Measurements from ENCODE around the gene CARNS1.

CARNS1 gene

GRCh38 chr11:67405196-67405567, 10.3 kb upstream of the CARNS1 start:
- TF ChIP-seq CTCF (IDR thresholded peaks at IDR 0.05): no peak

GRCh38 chr11:67405688-67406339, 9.7 kb upstream of the CARNS1 start:
- H3K4me2 ChIP-seq (ENCODE audit: low read length): no peak overlapping the region
- TF ChIP-seq CTCF (IDR thresholded peaks at IDR 0.05): no peak
- H3K79me2 ChIP-seq: no peaks in the 10 kb centered on the region
- no peaks in the 10 kb centered on the region for H3K36me3 ChIP-seq (ENCODE audit: control insufficient read depth, insufficient read depth, low read length)
- H3K9me3 ChIP-seq (ENCODE audit: control insufficient read depth, low read length): no peaks in the 10 kb centered on the region
- H3K27me3 ChIP-seq (ENCODE audit: control insufficient read depth, insufficient read depth, low read length): no peaks in the 10 kb centered on the region
- H3K9ac ChIP-seq: no peak overlapping the region
- H3K27ac ChIP-seq: no peak overlapping the region
- H3K4me3 ChIP-seq (ENCODE audit: low read depth, low read length): no peak overlapping the region
- H2AFZ ChIP-seq: no peak overlapping the region
- no peaks in the 10 kb centered on the region for H3K4me1 ChIP-seq

More at GRCh38 chr11:67405196-67405567, 10.3 kb upstream of the CARNS1 start:
- no peak overlapping the region for H3K27ac ChIP-seq
- H3K79me2 ChIP-seq: no peaks in the 10 kb centered on the region
- H2AFZ ChIP-seq: no peak overlapping the region
- no peak overlapping the region for H3K4me3 ChIP-seq (ENCODE audit: low read depth, low read length)
- H3K9ac ChIP-seq: no peak overlapping the region
- no peaks in the 10 kb centered on the region for H3K36me3 ChIP-seq (ENCODE audit: control insufficient read depth, insufficient read depth, low read length)
- H3K4me2 ChIP-seq (ENCODE audit: low read length): no peak overlapping the region
- H3K4me1 ChIP-seq: no peaks in the 10 kb centered on the region
- no peaks in the 10 kb centered on the region for H3K27me3 ChIP-seq (ENCODE audit: control insufficient read depth, insufficient read depth, low read length)
- no peaks in the 10 kb centered on the region for H3K9me3 ChIP-seq (ENCODE audit: control insufficient read depth, low read length)

- Histone ChIP-seq H3K27ac (no peak overlapping the region), H3K9me3 (ENCODE audit: control insufficient read depth, low read length) (no peaks in the 10 kb centered on the region), H3K27me3 (ENCODE audit: control insufficient read depth, insufficient read depth, low read length) (no peaks in the 10 kb centered on the region), H3K9ac (no peak overlapping the region), H2AFZ (no peak overlapping the region), H3K79me2 (no peaks in the 10 kb centered on the region), H3K4me3 (ENCODE audit: low read depth, low read length) (no peak overlapping the region), H3K4me2 (ENCODE audit: low read length) (no peak overlapping the region), H3K36me3 (ENCODE audit: control insufficient read depth, insufficient read depth, low read length) (no peaks in the 10 kb centered on the region), H3K4me1 (no peaks in the 10 kb centered on the region)
- no peak for TF ChIP-seq CTCF (IDR thresholded peaks at IDR 0.05)
These were observed 9.0 kb upstream of the CARNS1 start for GRCh38 chr11:67406420-67406968.

GRCh38 chr11:67406969-67407687, 8.3 kb upstream of the CARNS1 start:
- H3K9me3 ChIP-seq (ENCODE audit: control insufficient read depth, low read length): no peaks in the 10 kb centered on the region
- TF ChIP-seq CTCF (IDR thresholded peaks at IDR 0.05): peak; percentile 11
- H3K36me3 ChIP-seq (ENCODE audit: control insufficient read depth, insufficient read depth, low read length): no peaks in the 10 kb centered on the region
- H3K4me3 ChIP-seq (ENCODE audit: low read depth, low read length): no peak overlapping the region
- H3K27me3 ChIP-seq (ENCODE audit: control insufficient read depth, insufficient read depth, low read length): no peaks in the 10 kb centered on the region
- no peak overlapping the region for H2AFZ ChIP-seq
- H3K79me2 ChIP-seq: no peaks in the 10 kb centered on the region
- H3K4me2 ChIP-seq (ENCODE audit: low read length): no peak overlapping the region
- no peak overlapping the region for H3K27ac ChIP-seq
- no peak overlapping the region for H3K9ac ChIP-seq
- H3K4me1 ChIP-seq: no peaks in the 10 kb centered on the region

Measured in parathyroid adenoma (tissue), 2 donors.